H9 (cell line): ENCODE measurements around the gene BLVRB. TPM values are rescaled to one million over a fixed set of nuclear protein-coding genes. Genes with fewer than 3 reads are reported as not detected.

Experiments used
- DNase-seq: peaks from one replicate; pipeline ENCODE4 v3.0.0-alpha.2; 2017
- H2AFZ ChIP-seq: one replicate; pipeline ENCODE4 v1.6.1; 2013; ENCODE audit warnings: mild to moderate bottlenecking, low read length, control low read depth, moderate library complexity
- H2AK5ac ChIP-seq: 2 replicates; pipeline ENCODE4 v1.6.1; 2013; ENCODE audit warnings: low read length, control low read depth, mixed read lengths; ENCODE audit not compliant: insufficient read length
- H2BK120ac ChIP-seq: one replicate; pipeline ENCODE4 v1.6.1; 2013; ENCODE audit warnings: low read depth, mild to moderate bottlenecking, low read length, control low read depth, inconsistent platforms; ENCODE audit not compliant: poor library complexity, severe bottlenecking
- H2BK12ac ChIP-seq: 2 replicates; pipeline ENCODE4 v1.6.1; 2013; ENCODE audit warnings: low read length, control low read depth, mixed read lengths, low read depth; ENCODE audit not compliant: insufficient read length
- H2BK15ac ChIP-seq: 2 replicates; pipeline ENCODE4 v1.6.1; 2013; ENCODE audit warnings: low read depth, low read length, control low read depth
- H2BK20ac ChIP-seq: one replicate; pipeline ENCODE4 v1.6.1; 2013; ENCODE audit warnings: low read depth, mild to moderate bottlenecking, low read length, control low read depth, inconsistent platforms; ENCODE audit not compliant: poor library complexity, severe bottlenecking
- H2BK5ac ChIP-seq: 2 replicates; pipeline ENCODE4 v1.6.1; 2013; ENCODE audit warnings: low read length, control low read depth, mixed read lengths; ENCODE audit not compliant: insufficient read length
- H3K14ac ChIP-seq: 2 replicates; pipeline ENCODE4 v1.6.1; 2013; ENCODE audit warnings: low read length, control low read depth; ENCODE audit not compliant: insufficient read depth
- H3K18ac ChIP-seq: 2 replicates; pipeline ENCODE4 v1.6.1; 2013; ENCODE audit warnings: low read depth, mild to moderate bottlenecking, mixed read lengths, low read length, control low read depth; ENCODE audit not compliant: insufficient read length
- H3K23ac ChIP-seq: 2 replicates; pipeline ENCODE4 v1.6.1; 2013; ENCODE audit warnings: low read length, control low read depth, mixed read lengths, low read depth; ENCODE audit not compliant: insufficient read length
- H3K23me2 ChIP-seq: 2 replicates; pipeline ENCODE4 v1.6.1; 2013; ENCODE audit warnings: low read depth, mild to moderate bottlenecking, mixed read lengths, low read length, control low read depth; ENCODE audit not compliant: insufficient read length, poor library complexity, severe bottlenecking
- H3K27ac ChIP-seq: 2 replicates; pipeline ENCODE4 v1.5.1; 2013; ENCODE audit warnings: low read length, control low read depth, mixed read lengths, low read depth; ENCODE audit not compliant: insufficient read length
- H3K27me3 ChIP-seq: 2 replicates; pipeline ENCODE4 v1.6.1; 2013; ENCODE audit warnings: low read length, control low read depth, inconsistent platforms; ENCODE audit not compliant: insufficient read depth
- H3K4ac ChIP-seq: 2 replicates; pipeline ENCODE4 v1.6.1; 2013; ENCODE audit warnings: low read depth, mild to moderate bottlenecking, control low read depth, inconsistent platforms, low read length, moderate library complexity
- H3K4me1 ChIP-seq: 2 replicates; pipeline ENCODE4 v1.6.1; 2013; ENCODE audit warnings: low read length, control low read depth, inconsistent platforms; ENCODE audit not compliant: insufficient read depth
- H3K4me2 ChIP-seq: 2 replicates; pipeline ENCODE4 v1.6.1; 2013; ENCODE audit warnings: low read length, control low read depth, mixed read lengths; ENCODE audit not compliant: insufficient read length, insufficient read depth
- H3K56ac ChIP-seq: 2 replicates; pipeline ENCODE4 v1.6.1; 2013; ENCODE audit warnings: low read depth, mild to moderate bottlenecking, mixed read lengths, low read length, control low read depth; ENCODE audit not compliant: insufficient read length
- H3K79me1 ChIP-seq: 2 replicates; pipeline ENCODE4 v1.6.1; 2013; ENCODE audit warnings: low read depth, mild to moderate bottlenecking, moderate library complexity, low read length, control low read depth, inconsistent platforms; ENCODE audit not compliant: insufficient read depth, poor library complexity, severe bottlenecking
- H3K79me2 ChIP-seq: 2 replicates; pipeline ENCODE4 v1.6.1; 2013; ENCODE audit warnings: low read length, control low read depth, inconsistent platforms; ENCODE audit not compliant: insufficient read depth
- H3K9ac ChIP-seq: 2 replicates; pipeline ENCODE4 v1.6.1; 2013; ENCODE audit warnings: low read length, control low read depth, mixed read lengths; ENCODE audit not compliant: insufficient read length; ENCODE audit errors: extremely low read depth
- H3K9me3 ChIP-seq: one replicate; pipeline ENCODE4 v1.6.1; 2013; ENCODE audit warnings: low read depth, low read length, inconsistent platforms; ENCODE audit not compliant: control insufficient read depth
- H3T11ph ChIP-seq: one replicate; pipeline ENCODE4 v1.6.1; 2013; ENCODE audit warnings: mild to moderate bottlenecking, low read length, control low read depth, inconsistent platforms
- H4K20me1 ChIP-seq: one replicate; pipeline ENCODE4 v1.6.1; 2013; ENCODE audit not compliant: control insufficient read depth, insufficient read length, insufficient read depth
- H4K5ac ChIP-seq: 2 replicates; pipeline ENCODE4 v1.6.1; 2013; ENCODE audit warnings: low read depth, mild to moderate bottlenecking, mixed read lengths, low read length, control low read depth; ENCODE audit not compliant: insufficient read length
- H4K8ac ChIP-seq: replicated peaks from 2 replicates; pipeline ENCODE4 v1.6.1; 2013; ENCODE audit warnings: low read length, control low read depth, mixed read lengths, low read depth; ENCODE audit not compliant: insufficient read length
- H4K91ac ChIP-seq: 2 replicates; pipeline ENCODE4 v1.6.1; 2013; ENCODE audit warnings: low read depth, mild to moderate bottlenecking, moderate library complexity, mixed read lengths, low read length, control low read depth; ENCODE audit not compliant: insufficient read length
- H3K27ac Mint-ChIP-seq, 3 experiments: 2 replicates in 2 of 3; 3 replicates in 1 of 3; pipeline ENCODE4 v1.8.0; 2020 to 2021; ENCODE audit warnings: mixed read lengths in 3 of 3, mild to moderate bottlenecking in 1 of 3, moderate library complexity in 1 of 3
- H3K27me3 Mint-ChIP-seq: 2 replicates; pipeline ENCODE4 v1.8.0; 2021; ENCODE audit warnings: low read depth, mild to moderate bottlenecking, moderate library complexity, mixed read lengths
- H3K36me3 Mint-ChIP-seq, 3 experiments: 2 replicates in 2 of 3; 3 replicates in 1 of 3; pipeline ENCODE4 v1.8.0; 2020 to 2021; ENCODE audit warnings: low read depth in 3 of 3, mixed read lengths in 3 of 3; ENCODE audit not compliant: insufficient read depth in 1 of 3
- H3K4me1 Mint-ChIP-seq, 2 experiments: 2 replicates each; pipeline ENCODE4 v1.8.0; 2020; ENCODE audit warnings: mixed read lengths in 2 of 2
- H3K4me3 Mint-ChIP-seq, 2 experiments: 2 replicates in 1 of 2; 3 replicates in 1 of 2; pipeline ENCODE4 v1.8.0; 2020 to 2021; ENCODE audit warnings: mild to moderate bottlenecking in 2 of 2, mixed read lengths in 2 of 2, moderate library complexity in 1 of 2
- H3K9me3 Mint-ChIP-seq, 2 experiments: 2 replicates in 1 of 2; 3 replicates in 1 of 2; pipeline ENCODE4 v1.8.0; 2020; ENCODE audit warnings: mild to moderate bottlenecking in 2 of 2, mixed read lengths in 2 of 2, moderate library complexity in 1 of 2
- CTCF ChIP-seq: fragments of 200-600 bp; sonication (generic); conservative IDR thresholded peaks from 3 replicates; pipeline ENCODE4 v1.8.0; 2021; ENCODE audit warnings: antibody characterized with exemption, mild to moderate bottlenecking
- WGBS: extraction: QIAGEN DNeasy Blood & Tissue Kit; methylation state at CpG from one replicate; pipeline ENCODE4 v1.1.7; 2013; ENCODE audit warnings: missing lambda C conversion rate, low lambda C conversion rate, mixed read lengths; ENCODE audit not compliant: insufficient read length; ENCODE audit errors: extremely low coverage; 5-methylcytosine and 5-hydroxymethylcytosine counted together
- total RNA-seq: library from RNA; stranded (reverse); gene quantifications from 2 replicates; pipeline ENCODE4 v1.2.1, GENCODE V29; 2021

Gene BLVRB
- total RNA-seq, 1 experiment from 2014 or later: 27.9 TPM

- Histone ChIP-seq H2AFZ (no peak overlapping the region), H2BK15ac (no peak overlapping the region), H3K9me3 (no peaks in the 10 kb centered on the region), H4K5ac (no peak overlapping the region), H3K4ac (no peak overlapping the region), H4K8ac (no peak overlapping the region), H2BK120ac (no peak overlapping the region), H3K18ac (peak overlapping the region; percentile 84), H4K91ac (no peak overlapping the region), H3K14ac (0 out of 2 replicates have a peak overlapping the region, but pooled peaks have one; percentile 72), H3K79me1 (no peaks in the 10 kb centered on the region), H3K27ac (no peak overlapping the region), H3K4me2 (peak overlapping the region; percentile 77), H3K4me1 (no peaks in the 10 kb centered on the region; the same call in 1 of the 2 replicates), H2BK5ac (no peak overlapping the region), H2AK5ac (no peak overlapping the region), H3K27me3 (no peaks in the 10 kb centered on the region), H2BK12ac (no peak overlapping the region), H3K9ac (peak overlapping the region; percentile 46), H2BK20ac (no peak overlapping the region), H3K56ac (no peak overlapping the region), H3K23ac (no peak overlapping the region), H4K20me1 (no peaks in the 10 kb centered on the region), H3T11ph (no peak overlapping the region), H3K23me2 (peaks cover 13% of the 10 kb centered on the region), H3K79me2 (no peaks in the 10 kb centered on the region)
- peak; percentile 98 for DNase-seq
- no peaks in the 10 kb centered on the region; a peak in 1 of 5 replicates for H3K9me3 Mint-ChIP-seq
- H3K27ac Mint-ChIP-seq: peak overlapping the region; percentile 64 to 97 (median 82); a peak in 6 of 7 replicates
- TF ChIP-seq CTCF: no peak
- WGBS: no CpG with 5 or more reads among the region's 41 CpGs
- peaks cover 18 to 26% of the 10 kb centered on the region in 2 experiments for H3K4me1 Mint-ChIP-seq
- H3K36me3 Mint-ChIP-seq: no peaks in the 10 kb centered on the region; a peak in 1 of 7 replicates
- H3K4me3 Mint-ChIP-seq: peak overlapping the region; percentile 73 to 93
- H3K27me3 Mint-ChIP-seq: peaks cover 12% of the 10 kb centered on the region
These were observed 62.1 kb downstream of the BLVRB start for GRCh38 chr19:40403262-40403984.
